Endothelial cell of umbilical vein (primary cell): ENCODE data around the gene SLC25A22. TPM values are rescaled to one million over a fixed set of nuclear protein-coding genes. Genes with fewer than 3 reads are reported as not detected.

ENCODE experiments used
- BruUV-seq: library from RNA; stranded (reverse); fragments of 400-500 nt; replicated peaks from 2 replicates; lab custom pipeline; 2021; lab: Mats Ljungman, UMichigan
- CTCF ChIA-PET: fragments of 300-600, 350-600 bp; sonication (Branson Sonifier 250); formaldehyde crosslinking; loops from one replicate; lab custom pipeline; 2021; ENCODE audit warnings: antibody characterized with exemption, inconsistent platforms; lab: Charles Lee
- POLR2A ChIA-PET: fragments of 300-600, 350-600 bp; sonication (Branson Sonifier 250); formaldehyde crosslinking; loops from one replicate; lab custom pipeline; 2021; ENCODE audit warnings: antibody characterized with exemption, inconsistent platforms; lab: Charles Lee
- DNase-seq: peaks from one replicate; pipeline ENCODE4 v3.0.0-alpha.2; 2011; ENCODE audit warnings: low read depth, low spot score
- FAIRE-seq: peaks from 2 replicates; lab custom pipeline; 2011; peaks lifted over from hg19 to GRCh38; lab: Jason Lieb, UNC
- H2AFZ ChIP-seq: 2 replicates; pipeline ENCODE4 v1.6.0; 2012; ENCODE audit warnings: low read depth, low read length, control low read depth, inconsistent platforms
- H3K27ac ChIP-seq: 2 replicates; pipeline ENCODE4 v1.5.1; 2011; ENCODE audit warnings: low read depth, mild to moderate bottlenecking, control low read depth, low read length, moderate library complexity; ENCODE audit not compliant: insufficient read depth
- H3K27me3 ChIP-seq, 2 experiments: 2 replicates each; pipeline versions ENCODE4 v1.6.0 to v1.6.1; 2011; ENCODE audit warnings: low read length in 2 of 2, mixed read lengths in 1 of 2; ENCODE audit not compliant: control insufficient read depth in 2 of 2, insufficient read depth in 2 of 2
- H3K36me3 ChIP-seq, 2 experiments: 2 replicates in 1 of 2; 3 replicates in 1 of 2; pipeline ENCODE4 v1.5.1; 2011; ENCODE audit warnings: low read length in 2 of 2, mild to moderate bottlenecking in 1 of 2, moderate library complexity in 1 of 2; ENCODE audit not compliant: control insufficient read depth in 2 of 2, insufficient read depth in 2 of 2; ENCODE audit errors: extremely low read depth in 1 of 2
- H3K4me1 ChIP-seq: 3 replicates; pipeline ENCODE4 v1.5.1; 2011; ENCODE audit warnings: mild to moderate bottlenecking, low read length; ENCODE audit not compliant: control insufficient read depth, insufficient read depth; ENCODE audit errors: extremely low read depth
- H3K4me2 ChIP-seq: 2 replicates; pipeline ENCODE4 v1.6.1; 2011; ENCODE audit warnings: low read length, control low read depth, mixed read lengths; ENCODE audit not compliant: insufficient read depth
- H3K4me3 ChIP-seq, 3 experiments: fragments of 200-600 bp in 1 of 3; sonication (generic), shearing (Covaris generic) in 1 of 3; replicated peaks in 1 of 3; 2 replicates each; pipeline ENCODE4 v1.5.1; 2011 to 2016; ENCODE audit warnings: control low read depth in 3 of 3, low read length in 3 of 3, mild to moderate bottlenecking in 2 of 3, inconsistent platforms in 1 of 3, low read depth in 1 of 3, moderate library complexity in 1 of 3; ENCODE audit not compliant: insufficient read depth in 1 of 3
- H3K79me2 ChIP-seq: 2 replicates; pipeline ENCODE4 v1.6.0; 2012; ENCODE audit warnings: low read length, inconsistent platforms; ENCODE audit not compliant: control insufficient read depth, insufficient read depth
- H3K9ac ChIP-seq: replicated peaks from 2 replicates; pipeline ENCODE3; 2011; ENCODE audit warnings: low read length, control low read depth; ENCODE audit not compliant: insufficient read depth; ENCODE audit errors: extremely low read depth
- H3K9me1 ChIP-seq: replicated peaks from 3 replicates; pipeline ENCODE4 v1.6.0; 2011; ENCODE audit warnings: mild to moderate bottlenecking, low read length; ENCODE audit not compliant: control insufficient read depth, insufficient read depth; ENCODE audit errors: extremely low read depth
- H3K9me3 ChIP-seq: replicated peaks from 2 replicates; pipeline ENCODE4 v1.5.1; 2012; ENCODE audit warnings: low read length, inconsistent platforms; ENCODE audit not compliant: control insufficient read depth, insufficient read depth
- H4K20me1 ChIP-seq: replicated peaks from 2 replicates; pipeline ENCODE3; 2011; ENCODE audit warnings: mild to moderate bottlenecking, low read length; ENCODE audit not compliant: control insufficient read depth, insufficient read depth; ENCODE audit errors: extremely low read depth
- EZH2 ChIP-seq: IDR thresholded peaks from 2 replicates; pipeline ENCODE4 v1.6.1; 2012; ENCODE audit warnings: borderline replicate concordance, low read depth, mild to moderate bottlenecking, moderate library complexity, low read length, inconsistent platforms; ENCODE audit not compliant: severe bottlenecking
- FOS ChIP-seq: IDR thresholded peaks from 2 replicates; pipeline ENCODE4 v1.6.1; 2011; ENCODE audit warnings: mild to moderate bottlenecking, low read length, moderate library complexity, borderline replicate concordance; ENCODE audit not compliant: insufficient read depth
- GATA2 ChIP-seq: IDR thresholded peaks from 2 replicates; pipeline ENCODE4 v1.7.0; 2011; ENCODE audit warnings: low read depth, mild to moderate bottlenecking, moderate library complexity, mixed read lengths, low read length; ENCODE audit not compliant: insufficient read length, insufficient read depth
- JUN ChIP-seq: IDR thresholded peaks from 2 replicates; pipeline ENCODE4 v1.6.1; 2011; ENCODE audit warnings: borderline replicate concordance, low read depth; ENCODE audit not compliant: insufficient read length, insufficient read depth
- MYC ChIP-seq: IDR thresholded peaks from one replicate; pipeline ENCODE4 v1.6.1; 2011; ENCODE audit warnings: mild to moderate bottlenecking, low read depth, low read length
- POLR2A ChIP-seq: IDR thresholded peaks from 2 replicates; pipeline ENCODE4 v1.6.1; 2012; ENCODE audit warnings: low read depth, mild to moderate bottlenecking, control low read depth, low read length
- POLR2AphosphoS5 ChIP-seq: IDR thresholded peaks from 2 replicates; pipeline ENCODE4 v1.6.1; 2012; ENCODE audit warnings: low read depth, mild to moderate bottlenecking, control low read depth, low read length, moderate library complexity; ENCODE audit not compliant: insufficient read depth
- dilution Hi-C: fragments of 300-500 bp; cut with MboI; formaldehyde crosslinking; loops from one replicate; pipeline ENCODE4 v1.15.0; 2019; ENCODE audit warnings: low sequenced_read_pairs; ENCODE audit not compliant: extremely low pct_ligation_motif_present
- intact Hi-C: fragments of 100-400 bp; cut with micrococcal nuclease; formaldehyde crosslinking; loops from one replicate; pipeline ENCODE4 v1.10.0; 2022
- polyA plus RNA-seq, 4 experiments: library from polyadenylated mRNA; depleted of rRNA in 3 of 4; stranded (reverse) in 3 of 4; unstranded in 1 of 4; fragments of >200 nt; gene quantifications; 2 replicates each; pipeline versions ENCODE4 v1.2.1 to v1.2.3, GENCODE V29; 2011 to 2012; ENCODE audit warnings: missing spikeins in 1 of 4
- total RNA-seq: library from RNA; stranded (reverse); gene quantifications from 2 replicates; pipeline ENCODE4 v1.2.3, GENCODE V29; 2021
- TF ChIP-seq, protein P1 (sequence below): IDR thresholded peaks from 2 replicates; pipeline ENCODE4 v1.6.1; 2011; ENCODE audit not compliant: insufficient read depth, insufficient read length
- TF ChIP-seq, protein P2 (sequence below), 2 donors: IDR thresholded peaks; 1 replicate in 1 of 2; 2 replicates in 1 of 2; pipeline ENCODE4 v1.5.1; 2011; ENCODE audit warnings: low read length in 2 of 2, mild to moderate bottlenecking in 2 of 2, moderate library complexity in 2 of 2, control low read depth in 1 of 2, inconsistent platforms in 1 of 2, low read depth in 1 of 2; ENCODE audit not compliant: insufficient read depth in 1 of 2; ENCODE audit errors: extremely low read depth in 1 of 2

SLC25A22 gene
- total and polyA plus RNA-seq, 2 donors (not counting 3 experiments of a cell fraction or from before 2014, with no cell fraction given): 24.5 to 24.9 TPM

GRCh38 chr11:841981-842369 is 43.9 kb upstream of the SLC25A22 start:
- TF ChIP-seq POLR2A (no peak), JUN (no peak), POLR2AphosphoS5 (no peak), GATA2 (no peak), MYC (no peak), FOS (no peak), EZH2 (no peak)
- TF ChIP-seq, protein P1, sequence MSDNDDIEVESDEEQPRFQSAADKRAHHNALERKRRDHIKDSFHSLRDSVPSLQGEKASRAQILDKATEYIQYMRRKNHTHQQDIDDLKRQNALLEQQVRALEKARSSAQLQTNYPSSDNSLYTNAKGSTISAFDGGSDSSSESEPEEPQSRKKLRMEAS: no peak
- TF ChIP-seq, protein P2, sequence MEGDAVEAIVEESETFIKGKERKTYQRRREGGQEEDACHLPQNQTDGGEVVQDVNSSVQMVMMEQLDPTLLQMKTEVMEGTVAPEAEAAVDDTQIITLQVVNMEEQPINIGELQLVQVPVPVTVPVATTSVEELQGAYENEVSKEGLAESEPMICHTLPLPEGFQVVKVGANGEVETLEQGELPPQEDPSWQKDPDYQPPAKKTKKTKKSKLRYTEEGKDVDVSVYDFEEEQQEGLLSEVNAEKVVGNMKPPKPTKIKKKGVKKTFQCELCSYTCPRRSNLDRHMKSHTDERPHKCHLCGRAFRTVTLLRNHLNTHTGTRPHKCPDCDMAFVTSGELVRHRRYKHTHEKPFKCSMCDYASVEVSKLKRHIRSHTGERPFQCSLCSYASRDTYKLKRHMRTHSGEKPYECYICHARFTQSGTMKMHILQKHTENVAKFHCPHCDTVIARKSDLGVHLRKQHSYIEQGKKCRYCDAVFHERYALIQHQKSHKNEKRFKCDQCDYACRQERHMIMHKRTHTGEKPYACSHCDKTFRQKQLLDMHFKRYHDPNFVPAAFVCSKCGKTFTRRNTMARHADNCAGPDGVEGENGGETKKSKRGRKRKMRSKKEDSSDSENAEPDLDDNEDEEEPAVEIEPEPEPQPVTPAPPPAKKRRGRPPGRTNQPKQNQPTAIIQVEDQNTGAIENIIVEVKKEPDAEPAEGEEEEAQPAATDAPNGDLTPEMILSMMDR (IDR thresholded peaks at IDR 0.05; ENCODE audit: extremely low read depth in 1 of 2, insufficient read depth in 1 of 2, low read depth in 1 of 2, low read length in 2 of 2): no peak
- dilution Hi-C loops (no loop called here), intact Hi-C loops (no loop called here)
- no peak for FAIRE-seq
- Histone ChIP-seq H3K9me1 (no peaks in the 10 kb centered on the region), H3K9me3 (no peaks in the 10 kb centered on the region), H3K9ac (peak overlapping the region; percentile 92), H3K36me3 (peaks cover 22 to 33% of the 10 kb centered on the region in 2 experiments), H3K79me2 (peaks cover 56% of the 10 kb centered on the region), H4K20me1 (no peaks in the 10 kb centered on the region), H3K4me1 (peaks cover 38% of the 10 kb centered on the region), H3K27ac (peak overlapping the region; percentile 95), H3K4me3 (peak overlapping the region; percentile 84 to 95 (median 94)), H3K27me3 (no peaks in the 10 kb centered on the region), H2AFZ (no peak overlapping the region), H3K4me2 (peak overlapping the region; percentile 18)
- ChIA-PET CTCF (no interaction called here), POLR2A (interaction anchor here (1.0 to 4.1 kb wide), 4 partner anchors 8 to 22 kb away, joined by 3 to 28 read pairs (median 20); partner anchors contain the start of genes CD151 and PNPLA2)
- BruUV-seq: TSS peak; percentile 67
- no peak for DNase-seq
